Spleen (tissue), 11 donors: ENCODE measurements around the gene PDE4A. TPM values are rescaled to one million over a fixed set of nuclear protein-coding genes. Genes with fewer than 3 reads are reported as not detected.
A peak's percentile ranks its signal among the peaks of the same experiment; 100 is the strongest.

Experiments
- DNase-seq: peaks from one replicate; pipeline ENCODE4 v3.0.0-alpha.2; 2020
- H3K27ac ChIP-seq, 8 donors: fragments of 200-600 bp; sonication (generic) in 7 of 8; 1 replicate in 4 of 8; 2 replicates in 4 of 8; pipeline versions ENCODE4 v1.5.0 to v1.8.0; 2016 to 2021; ENCODE audit warnings: inconsistent platforms in 4 of 8, mild to moderate bottlenecking in 4 of 8, moderate library complexity in 1 of 8
- H3K27me3 ChIP-seq, 7 donors: fragments of 200-600 bp; sonication (generic) in 6 of 7; replicated peaks in 1 of 7; 1 replicate in 4 of 7; 2 replicates in 3 of 7; pipeline versions ENCODE4 v1.5.0 to v1.8.0; 2016 to 2021; ENCODE audit warnings: inconsistent platforms in 3 of 7, mild to moderate bottlenecking in 1 of 7
- H3K36me3 ChIP-seq, 6 donors: fragments of 200-600 bp; sonication (generic) in 5 of 6; 1 replicate in 4 of 6; 2 replicates in 2 of 6; pipeline versions ENCODE4 v1.5.0 to v1.8.0; 2016 to 2021; ENCODE audit warnings: inconsistent platforms in 2 of 6
- H3K4me1 ChIP-seq, 6 donors: fragments of 200-600 bp; sonication (generic) in 5 of 6; 1 replicate in 3 of 6; 2 replicates in 3 of 6; pipeline versions ENCODE4 v1.5.0 to v1.8.0; 2016 to 2021; ENCODE audit warnings: inconsistent platforms in 3 of 6
- H3K4me3 ChIP-seq, 8 donors: fragments of 200-600 bp; sonication (generic) in 7 of 8; 1 replicate in 4 of 8; 2 replicates in 4 of 8; pipeline versions ENCODE4 v1.5.0 to v1.8.0; 2016 to 2021; ENCODE audit warnings: inconsistent platforms in 4 of 8, mild to moderate bottlenecking in 4 of 8, moderate library complexity in 2 of 8
- H3K9me3 ChIP-seq, 8 donors: fragments of 200-600 bp; sonication (generic) in 7 of 8; 1 replicate in 4 of 8; 2 replicates in 4 of 8; pipeline versions ENCODE4 v1.5.0 to v1.8.0; 2016 to 2021; ENCODE audit warnings: inconsistent platforms in 4 of 8
- POLR2A ChIP-seq, 3 donors: fragments of 450-650 bp; IDR thresholded peaks; one replicate each; pipeline ENCODE4 v1.5.1; 2017; ENCODE audit warnings: antibody characterized with exemption in 3 of 3, mild to moderate bottlenecking in 1 of 3
- POLR2AphosphoS5 ChIP-seq, 3 donors: sonication (generic); formaldehyde crosslinking; IDR thresholded peaks; one replicate each; pipeline ENCODE4 v1.5.1; 2017; ENCODE audit warnings: antibody characterized with exemption in 3 of 3
- WGBS, 5 donors: extraction: QIAGEN DNeasy Blood & Tissue Kit in 3 of 5; methylation state at CpG; one replicate each; pipeline versions ENCODE4 v1.1.5 to v1.1.7; 2013 to 2018; 5-methylcytosine and 5-hydroxymethylcytosine counted together
- intact Hi-C: fragments of 100-400 bp; cut with DNase I; formaldehyde crosslinking; loops from one replicate; pipeline ENCODE4 v1.15.0; 2023; ENCODE audit warnings: low total_unique reads
- polyA plus RNA-seq, 3 donors: library from polyadenylated mRNA; stranded (reverse); fragments of 200-250 nt; gene quantifications; one replicate each; pipeline ENCODE4 v1.2.1, GENCODE V29; 2013
- total RNA-seq, 7 donors: library from RNA; depleted of rRNA in 3 of 7; stranded (reverse); fragments of >200 nt in 3 of 7; fragmentation: NEBNext Ultra II Directional in 4 of 7; extraction: Animal tissue kit (Norgen Biotek cat#: 25700) in 4 of 7; gene quantifications; one replicate each; pipeline versions ENCODE4 v1.1.0 to v1.2.1, GENCODE V29; 2016 to 2021
- TF ChIP-seq, protein P1 (sequence below), 11 experiments: fragments of 200-600 bp in 7 of 11; fragments of 450-650 bp in 4 of 11; sonication (generic) in 4 of 11; IDR thresholded peaks in 8 of 11; conservative IDR thresholded peaks in 3 of 11; 1 replicate in 7 of 11; 2 replicates in 4 of 11; pipeline versions ENCODE4 v1.4.0 to v1.8.0; 2016 to 2021; ENCODE audit warnings: antibody characterized with exemption in 11 of 11, inconsistent platforms in 4 of 11, mild to moderate bottlenecking in 1 of 11
- donor health status: healthy with polysubstance abuse.
- donor health status: DM: no; HTN: no; CAD: no; lungs with moderate emphysema.
- donor health status: DM: no; HTN: no; CAD: no.
- donor health status: Bipolar disorder and iron deficiency.
- donor health status: healthy.
- donor health status: DM: no; HTN: no; CAD: no.
- donor health status: DM: yes; HTN: yes; CAD: no.

Gene PDE4A
- total and polyA plus RNA-seq, 10 donors: 2.1 to 17.3 (median 12.7) TPM

DNA sequence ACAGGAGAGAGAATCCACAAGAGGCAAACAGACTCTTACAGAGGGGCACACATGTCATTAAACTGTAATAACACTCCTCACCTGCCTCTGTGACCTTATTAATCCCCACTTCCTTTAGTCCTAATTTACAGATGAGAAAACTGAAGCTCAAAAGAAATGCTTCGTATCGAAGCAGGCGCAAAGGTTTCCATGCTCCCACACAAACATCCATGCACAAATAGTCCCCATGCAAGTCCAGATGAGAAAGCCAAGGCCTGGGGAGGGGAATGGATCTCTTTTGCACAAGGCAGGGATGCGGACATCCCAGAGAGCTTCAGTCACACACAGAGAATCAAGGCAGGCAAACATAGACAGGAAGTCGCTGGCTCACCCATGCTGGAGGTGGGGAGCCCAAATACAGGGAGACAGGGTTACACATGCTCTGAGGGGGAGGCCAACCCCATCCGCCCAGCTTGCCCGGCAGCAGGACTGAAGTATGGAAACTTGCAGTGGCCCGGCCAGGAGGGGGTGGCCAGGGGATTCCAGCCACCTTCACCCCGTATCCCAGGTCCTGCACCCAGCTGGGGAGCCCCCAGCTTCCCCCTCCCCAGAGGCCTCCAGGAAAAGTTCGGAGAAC is 96.4 kb downstream of the PDE4A start:
- WGBS, 5 donors: 48 to 58% (median 51%) methylated on average over 5 to 10 of the region's 10 CpGs
- H3K4me1 ChIP-seq: peaks cover 20 to 53% (median 39%) of the 10 kb centered on the region in 6 donors

DNA sequence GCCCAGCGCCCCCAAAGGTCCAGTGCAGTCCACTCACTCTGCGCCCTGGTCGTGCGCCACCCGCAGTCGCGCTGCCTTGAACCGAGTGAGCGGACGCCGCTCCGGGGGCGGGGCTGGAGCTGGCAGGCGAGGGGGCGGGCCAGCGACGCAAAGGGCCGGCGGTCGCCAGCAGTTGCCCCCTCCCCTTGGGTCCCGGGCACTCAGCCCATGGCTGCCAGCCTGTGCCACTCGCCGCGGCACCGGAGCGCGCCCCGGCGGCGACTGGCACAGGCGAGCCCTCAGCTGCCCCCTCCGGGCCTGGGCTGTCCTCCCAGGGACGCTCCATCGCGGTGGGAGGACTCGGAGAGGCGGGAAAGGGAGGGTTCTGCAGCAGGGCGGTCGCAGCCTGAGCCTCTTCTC is 97.0 kb downstream of the PDE4A start, which contains the start of gene S1PR5:
Gene S1PR5 (minus strand): TSS at position 87 of the 399 bp plus-strand sequence. CDS start 2,436 bp downstream, outside the sequence.
- WGBS, 5 donors: 2 to 4% (median 3%) methylated on average over 13 to 39 of the region's 39 CpGs
- peak; percentile 43 to 74 (median 46) for TF ChIP-seq POLR2AphosphoS5 (IDR thresholded peaks at IDR 0.05)
- TF ChIP-seq, protein P1, sequence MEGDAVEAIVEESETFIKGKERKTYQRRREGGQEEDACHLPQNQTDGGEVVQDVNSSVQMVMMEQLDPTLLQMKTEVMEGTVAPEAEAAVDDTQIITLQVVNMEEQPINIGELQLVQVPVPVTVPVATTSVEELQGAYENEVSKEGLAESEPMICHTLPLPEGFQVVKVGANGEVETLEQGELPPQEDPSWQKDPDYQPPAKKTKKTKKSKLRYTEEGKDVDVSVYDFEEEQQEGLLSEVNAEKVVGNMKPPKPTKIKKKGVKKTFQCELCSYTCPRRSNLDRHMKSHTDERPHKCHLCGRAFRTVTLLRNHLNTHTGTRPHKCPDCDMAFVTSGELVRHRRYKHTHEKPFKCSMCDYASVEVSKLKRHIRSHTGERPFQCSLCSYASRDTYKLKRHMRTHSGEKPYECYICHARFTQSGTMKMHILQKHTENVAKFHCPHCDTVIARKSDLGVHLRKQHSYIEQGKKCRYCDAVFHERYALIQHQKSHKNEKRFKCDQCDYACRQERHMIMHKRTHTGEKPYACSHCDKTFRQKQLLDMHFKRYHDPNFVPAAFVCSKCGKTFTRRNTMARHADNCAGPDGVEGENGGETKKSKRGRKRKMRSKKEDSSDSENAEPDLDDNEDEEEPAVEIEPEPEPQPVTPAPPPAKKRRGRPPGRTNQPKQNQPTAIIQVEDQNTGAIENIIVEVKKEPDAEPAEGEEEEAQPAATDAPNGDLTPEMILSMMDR (IDR thresholded peaks at IDR 0.05 in 8 of 11, conservative IDR thresholded peaks at IDR 0.05 in 3 of 11): no peak
- TF ChIP-seq POLR2A (IDR thresholded peaks at IDR 0.05): no peak
- peaks cover 20 to 56% (median 39%) of the 10 kb centered on the region in 6 donors for H3K4me1 ChIP-seq
- H3K27ac ChIP-seq: peak within 1 kb of the TSS in 7 of 8 donors; percentile 60 to 88 (median 76)
- H3K9me3 ChIP-seq: no peaks in the 10 kb centered on the region
- no peak for DNase-seq
- H3K27me3 ChIP-seq: peaks cover 6 to 89% (median 65%) of the 10 kb centered on the region in 7 donors
- peaks cover 0 to 9% (median 0%) of the 10 kb centered on the region in 6 donors for H3K36me3 ChIP-seq
- intact Hi-C loops: no loop called here
- peak within 1 kb of the TSS; percentile 25 to 71 (median 48) for H3K4me3 ChIP-seq

More for the DNA sequence above, 96.4 kb downstream of the PDE4A start:
- peaks cover 0 to 9% (median 0%) of the 10 kb centered on the region in 6 donors for H3K36me3 ChIP-seq
- peak overlapping the region in 7 of 8 donors; percentile 32 to 71 (median 49) for H3K4me3 ChIP-seq
- TF ChIP-seq POLR2AphosphoS5 (IDR thresholded peaks at IDR 0.05): no peak
- TF ChIP-seq POLR2A (IDR thresholded peaks at IDR 0.05): no peak
- TF ChIP-seq, protein P1 (IDR thresholded peaks at IDR 0.05 in 8 of 11, conservative IDR thresholded peaks at IDR 0.05 in 3 of 11): no peak
- intact Hi-C loops: no loop called here
- H3K27me3 ChIP-seq: peaks cover 6 to 94% (median 69%) of the 10 kb centered on the region in 7 donors
- DNase-seq: no peak
- H3K9me3 ChIP-seq: no peaks in the 10 kb centered on the region
- peak overlapping the region in 7 of 8 donors; percentile 60 to 88 (median 76) for H3K27ac ChIP-seq

DNA sequence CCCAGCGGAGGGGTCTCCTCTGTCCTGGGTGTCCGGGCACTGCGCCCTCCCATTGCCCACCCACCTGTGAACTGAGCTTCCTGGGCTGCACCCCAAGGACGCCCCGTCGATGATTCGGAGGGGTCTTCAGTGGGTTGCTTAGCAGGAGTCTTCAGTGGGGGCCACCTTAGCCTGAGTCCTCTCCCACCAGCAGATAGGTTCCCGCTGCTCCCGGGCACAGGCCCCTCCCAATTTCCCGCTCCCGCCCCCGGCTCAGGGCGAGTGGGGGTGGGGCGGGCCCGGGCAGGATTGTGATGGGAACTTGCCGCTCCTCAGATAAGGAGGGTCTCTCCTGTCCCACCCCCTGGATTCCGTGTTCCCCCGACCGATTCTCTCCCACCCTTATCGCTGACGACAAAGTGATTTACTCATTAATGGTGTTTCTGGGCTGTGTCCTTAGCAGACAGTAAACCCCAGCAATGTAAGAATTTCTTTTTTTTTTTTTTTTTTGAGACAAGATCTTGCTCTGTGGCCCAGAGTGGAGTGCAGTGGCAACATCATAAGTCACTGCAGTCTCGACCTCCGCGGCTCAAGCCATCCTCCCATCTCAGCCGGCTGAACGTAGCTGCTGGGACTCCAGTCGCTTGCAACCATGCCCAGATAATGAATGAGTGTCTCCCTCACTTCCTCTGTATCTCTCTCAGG is 97.6 kb downstream of the PDE4A start:
- WGBS, 5 donors: 2 to 4% (median 3%) methylated on average over 26 to 27 of the region's 27 CpGs
- peaks cover 6 to 84% (median 65%) of the 10 kb centered on the region in 7 donors for H3K27me3 ChIP-seq

More for the DNA sequence above, 97.6 kb downstream of the PDE4A start:
- peak overlapping the region; percentile 25 to 71 (median 48) for H3K4me3 ChIP-seq
- no peaks in the 10 kb centered on the region for H3K9me3 ChIP-seq
- peaks cover 20 to 60% (median 39%) of the 10 kb centered on the region in 6 donors for H3K4me1 ChIP-seq
- peaks cover 0 to 9% (median 0%) of the 10 kb centered on the region in 6 donors for H3K36me3 ChIP-seq
- no peak for TF ChIP-seq POLR2AphosphoS5 (IDR thresholded peaks at IDR 0.05)
- no peak for TF ChIP-seq POLR2A (IDR thresholded peaks at IDR 0.05)
- TF ChIP-seq, protein P1 (IDR thresholded peaks at IDR 0.05 in 8 of 11, conservative IDR thresholded peaks at IDR 0.05 in 3 of 11): no peak
- intact Hi-C loops: no loop called here
- H3K27ac ChIP-seq: peak overlapping the region in 7 of 8 donors; percentile 60 to 88 (median 76)
- no peak for DNase-seq
